Colonic mucosa (tissue), 4 donors: ENCODE measurements around the gene KICS2. TPM values are rescaled to one million over a fixed set of nuclear protein-coding genes. Genes with fewer than 3 reads are reported as not detected.
A peak's percentile ranks its signal among the peaks of the same experiment; 100 is the strongest.

Experiments
- DNase-seq: peaks from one replicate; pipeline ENCODE4 v3.0.0-alpha.2; 2020
- H3K27ac ChIP-seq: fragments of 200-600 bp; one replicate; pipeline ENCODE4 v1.8.0; 2021
- H3K27me3 ChIP-seq: fragments of 200-600 bp; one replicate; pipeline ENCODE4 v1.8.0; 2021
- H3K36me3 ChIP-seq: fragments of 200-600 bp; one replicate; pipeline ENCODE4 v1.8.0; 2021
- H3K4me1 ChIP-seq: fragments of 200-600 bp; one replicate; pipeline ENCODE4 v1.8.0; 2021; ENCODE audit warnings: mild to moderate bottlenecking
- H3K4me3 ChIP-seq: fragments of 200-600 bp; one replicate; pipeline ENCODE4 v1.8.0; 2021
- H3K9ac ChIP-seq, 2 donors: one replicate each; pipeline ENCODE4 v1.7.0; 2013; ENCODE audit warnings: control low read depth in 2 of 2, low read depth in 2 of 2, low read length in 2 of 2
- H3K9me3 ChIP-seq: fragments of 200-600 bp; one replicate; pipeline ENCODE4 v1.8.0; 2021
- CTCF ChIP-seq: fragments of 200-600 bp; IDR thresholded peaks from one replicate; pipeline ENCODE4 v1.8.0; 2022; ENCODE audit warnings: antibody characterized with exemption, mild to moderate bottlenecking
- intact Hi-C: fragments of 100-400 bp; cut with DNase I; formaldehyde crosslinking; loops from one replicate; pipeline ENCODE4 v1.14.1; 2022
- total RNA-seq, 2 donors: library from RNA; stranded (reverse); fragmentation: NEBNext Ultra II Directional in 1 of 2; extraction: Animal tissue kit (Norgen Biotek cat#: 25700) in 1 of 2; gene quantifications; one replicate each; pipeline ENCODE4 v1.2.1, GENCODE V29; 2021
- donor health status: healthy.
- donor health status: DM: no; HTN: no; CAD: no.
- donor health status: DM: no; HTN: no; CAD: no.

The KICS2 gene
- total RNA-seq, 2 donors from 2014 or later, result 3.4 to 5.5 TPM

GRCh38 chr12:64186789-64187188 is 35.3 kb downstream of the KICS2 start:
- H3K27ac ChIP-seq, result no peak overlapping the region
- H3K36me3 ChIP-seq, result no peaks in the 10 kb centered on the region
- H3K9me3 ChIP-seq, result no peaks in the 10 kb centered on the region
- H3K4me1 ChIP-seq, result no peaks in the 10 kb centered on the region
- no peaks in the 10 kb centered on the region for H3K27me3 ChIP-seq
- no peak for TF ChIP-seq CTCF
- no peak overlapping the region for H3K9ac ChIP-seq
- H3K4me3 ChIP-seq, result no peak overlapping the region
- no peak for DNase-seq
- intact Hi-C loops, result no loop called here

GRCh38 chr12:64184216-64184615 is 37.9 kb downstream of the KICS2 start:
- no peaks in the 10 kb centered on the region for H3K9me3 ChIP-seq
- no peaks in the 10 kb centered on the region for H3K4me1 ChIP-seq
- no peak overlapping the region for H3K27ac ChIP-seq
- no peaks in the 10 kb centered on the region for H3K27me3 ChIP-seq
- DNase-seq, result no peak
- TF ChIP-seq CTCF, result no peak
- intact Hi-C loops, result no loop called here
- no peaks in the 10 kb centered on the region for H3K36me3 ChIP-seq
- H3K9ac ChIP-seq, result no peak overlapping the region
- H3K4me3 ChIP-seq, result no peak overlapping the region

- Histone ChIP-seq H3K27me3 (no peaks in the 10 kb centered on the region), H3K36me3 (no peaks in the 10 kb centered on the region), H3K27ac (peak overlapping the region; percentile 1), H3K4me3 (no peak overlapping the region), H3K9ac (no peak overlapping the region), H3K4me1 (no peaks in the 10 kb centered on the region), H3K9me3 (no peaks in the 10 kb centered on the region)
- peak; percentile 50 for DNase-seq
- TF ChIP-seq CTCF, result peak; percentile 53
- intact Hi-C loops, result loop anchor here (2.0 kb wide), 1 partner anchor 339 kb away; no protein-coding TSS in a partner anchor
These were observed 40.4 kb downstream of the KICS2 start for GRCh38 chr12:64181430-64182291.

- Histone ChIP-seq H3K9ac (no peak overlapping the region), H3K27ac (peak overlapping the region; percentile 1), H3K27me3 (no peaks in the 10 kb centered on the region), H3K4me3 (no peak overlapping the region), H3K4me1 (no peaks in the 10 kb centered on the region), H3K9me3 (no peaks in the 10 kb centered on the region), H3K36me3 (no peaks in the 10 kb centered on the region)
- no peak for TF ChIP-seq CTCF
- intact Hi-C loops, result loop anchor here (2.0 kb wide), 1 partner anchor 338 kb away; no protein-coding TSS in a partner anchor
- DNase-seq, result no peak
These were observed 41.1 kb downstream of the KICS2 start for GRCh38 chr12:64180951-64181350.

- no peak for DNase-seq
- intact Hi-C loops, result no loop called here
- no peak for TF ChIP-seq CTCF
These were observed 44.0 kb downstream of the KICS2 start for GRCh38 chr12:64178122-64178521.

More at GRCh38 chr12:64178122-64178521, 44.0 kb downstream of the KICS2 start:
- Histone ChIP-seq H3K27me3 (no peaks in the 10 kb centered on the region), H3K27ac (no peak overlapping the region), H3K9me3 (no peaks in the 10 kb centered on the region), H3K4me1 (no peaks in the 10 kb centered on the region), H3K36me3 (no peaks in the 10 kb centered on the region), H3K4me3 (no peak overlapping the region), H3K9ac (no peak overlapping the region)
